HepG2 (cell line): ENCODE results near the gene TMEM250. TPM values are rescaled to one million over a fixed set of nuclear protein-coding genes. Genes with fewer than 3 reads are reported as not detected.

Source experiments
- ATAC-seq: fragments of 200-7000 bp; cut with Tn5 transposase; 3 replicates; pipeline ENCODE4 v1.9.1; 2020; ENCODE audit warnings: mild to moderate bottlenecking, moderate library complexity
- BruUV-seq: library from RNA; stranded (reverse); fragments of 400-500 nt; replicated peaks from 2 replicates; lab custom pipeline; 2021; lab: Mats Ljungman, UMichigan
- CTCF ChIA-PET: fragments of 300-600 bp; formaldehyde crosslinking; extraction: SDS; loops from one replicate; lab custom pipeline; 2021; ENCODE audit warnings: low total read pairs, inconsistent platforms, low intra/inter-chr PET ratio; lab: Yijun Ruan, JAX
- POLR2A ChIA-PET: fragments of 350-600 bp; sonication (Branson Sonifier 250); formaldehyde crosslinking; loops from one replicate; lab custom pipeline; 2020; ENCODE audit warnings: antibody characterized with exemption, inconsistent platforms; lab: Yijun Ruan, JAX
- DNase-seq: peaks from one replicate; pipeline ENCODE4 v3.0.0-alpha.2; 2015; ENCODE audit warnings: low spot score
- FAIRE-seq: peaks from 3 replicates; lab custom pipeline; 2011; peaks lifted over from hg19 to GRCh38; lab: Jason Lieb, UNC
- H2AFZ ChIP-seq: one replicate; pipeline ENCODE4 v1.6.1; 2011; ENCODE audit warnings: low read length, inconsistent platforms
- H3K27ac ChIP-seq: fragments of 300-600 bp; 3 replicates; pipeline ENCODE4 v1.8.0; 2011; ENCODE audit warnings: mixed run types, mild to moderate bottlenecking, mixed read lengths, low read length, inconsistent platforms; ENCODE audit not compliant: insufficient read depth; ENCODE audit errors: extremely low read length
- H3K27me3 ChIP-seq, 2 experiments: fragments of 200-600 bp in 1 of 2; 2 replicates in 1 of 2; 3 replicates in 1 of 2; pipeline versions ENCODE4 v1.6.0 to v1.8.0; 2011; ENCODE audit warnings: low read length in 2 of 2, mild to moderate bottlenecking in 2 of 2, moderate library complexity in 2 of 2, inconsistent platforms in 1 of 2; ENCODE audit not compliant: insufficient read depth in 2 of 2, control insufficient read depth in 1 of 2
- H3K36me3 ChIP-seq, 2 experiments: fragments of 200-600 bp in 1 of 2; replicated peaks in 1 of 2; 2 replicates in 1 of 2; 3 replicates in 1 of 2; pipeline versions ENCODE4 v1.5.1 to v1.8.0; 2011; ENCODE audit warnings: low read length in 2 of 2, inconsistent platforms in 1 of 2; ENCODE audit not compliant: insufficient read depth in 2 of 2, control insufficient read depth in 1 of 2
- H3K4me1 ChIP-seq: 2 replicates; pipeline ENCODE4 v1.5.1; 2012; ENCODE audit warnings: low read length, inconsistent platforms; ENCODE audit not compliant: insufficient read depth
- H3K4me2 ChIP-seq: 2 replicates; pipeline ENCODE4 v1.6.0; 2011; ENCODE audit warnings: low read depth, low read length, inconsistent platforms
- H3K4me3 ChIP-seq, 3 experiments: fragments of 200-600 bp in 1 of 3; sonication (generic), shearing (Covaris generic) in 1 of 3; replicated peaks in 1 of 3; 2 replicates each; pipeline ENCODE4 v1.5.1; 2011 to 2016; ENCODE audit warnings: low read length in 3 of 3, inconsistent platforms in 2 of 3, low read depth in 2 of 3, mild to moderate bottlenecking in 2 of 3, control low read depth in 1 of 3, mixed read lengths in 1 of 3; ENCODE audit not compliant: insufficient read depth in 1 of 3
- H3K79me2 ChIP-seq: one replicate; pipeline ENCODE4 v1.6.1; 2011; ENCODE audit warnings: low read length, inconsistent platforms; ENCODE audit not compliant: insufficient read depth
- H3K9ac ChIP-seq: 2 replicates; pipeline ENCODE4 v1.6.0; 2011; ENCODE audit warnings: mild to moderate bottlenecking, low read depth, low read length, inconsistent platforms; ENCODE audit not compliant: insufficient read depth
- H3K9me3 ChIP-seq: 2 replicates; pipeline ENCODE4 v1.5.1; 2012; ENCODE audit warnings: mild to moderate bottlenecking, low read length
- H4K20me1 ChIP-seq: 2 replicates; pipeline ENCODE4 v1.6.0; 2011; ENCODE audit warnings: inconsistent platforms, mild to moderate bottlenecking, low read length, moderate library complexity; ENCODE audit not compliant: insufficient read depth
- ATF7 ChIP-seq, 2 experiments: fragments of 450-650 bp in 1 of 2; sonication (generic) in 1 of 2; formaldehyde crosslinking in 1 of 2; IDR thresholded peaks; 2 replicates each; pipeline versions ENCODE4 v1.4.0 to v1.6.1; 2016 to 2020; ENCODE audit warnings: antibody characterized with exemption in 1 of 2, mild to moderate bottlenecking in 1 of 2, missing genetic modification reagents in 1 of 2
- ESRRA ChIP-seq: sonication (generic); formaldehyde crosslinking; IDR thresholded peaks from 2 replicates; pipeline ENCODE4 v1.5.1; 2020; ENCODE audit warnings: mild to moderate bottlenecking, low read depth, missing genetic modification reagents
- MEIS1 ChIP-seq: sonication (generic); formaldehyde crosslinking; IDR thresholded peaks from 2 replicates; pipeline ENCODE4 v1.9.0; 2021; ENCODE audit warnings: mild to moderate bottlenecking, missing genetic modification reagents, moderate library complexity, borderline replicate concordance
- MYC ChIP-seq: sonication (generic); formaldehyde crosslinking; IDR thresholded peaks from 2 replicates; pipeline ENCODE4 v1.9.0; 2021; ENCODE audit warnings: missing genetic modification reagents, borderline replicate concordance
- ZNF382 ChIP-seq: sonication (generic); formaldehyde crosslinking; IDR thresholded peaks from 2 replicates; pipeline ENCODE4 v1.5.0; 2020; ENCODE audit warnings: missing genetic modification reagents, mild to moderate bottlenecking, borderline replicate concordance
- ZNF414 ChIP-seq: sonication (generic); formaldehyde crosslinking; IDR thresholded peaks from 2 replicates; pipeline ENCODE4 v1.5.0; 2020; ENCODE audit warnings: missing genetic modification reagents
- ZNF563 ChIP-seq: sonication (generic); formaldehyde crosslinking; IDR thresholded peaks from 2 replicates; pipeline ENCODE4 v1.8.0; 2022; ENCODE audit warnings: mild to moderate bottlenecking, moderate library complexity, missing genetic modification reagents
- ZNF740 ChIP-seq: sonication (generic); formaldehyde crosslinking; IDR thresholded peaks from 2 replicates; pipeline ENCODE4 v1.4.0; 2020; ENCODE audit warnings: missing genetic modification reagents
- ZNF784 ChIP-seq: sonication (generic); formaldehyde crosslinking; IDR thresholded peaks from 2 replicates; pipeline ENCODE4 v1.5.1; 2020; ENCODE audit warnings: missing genetic modification reagents, mild to moderate bottlenecking, borderline replicate concordance
- WGBS: methylation state at CpG from one replicate; pipeline ENCODE4 v1.1.6; 2017; ENCODE audit warnings: low lambda C conversion rate; 5-methylcytosine and 5-hydroxymethylcytosine counted together
- in situ Hi-C: cut with HindIII; loops from 2 replicates; pipeline ENCODE4 v1.10.0; 2017; ENCODE audit warnings: low pct_unique_long_range_greater_than_20kb; ENCODE audit not compliant: extremely low pct_ligation_motif_present
- intact Hi-C: fragments of 100-400 bp; cut with micrococcal nuclease; formaldehyde crosslinking; loops from one replicate; pipeline ENCODE4 v1.10.0; 2022; ENCODE audit not compliant: unreplicated experiment
- polyA plus RNA-seq, 8 experiments: library from polyadenylated mRNA; depleted of rRNA in 3 of 8; stranded (reverse) in 7 of 8; unstranded in 1 of 8; fragments of >200 nt; fragmentation: Illumina TruSeq in 4 of 8; extraction: Trizol in 4 of 8; gene quantifications; 2 replicates each; pipeline versions ENCODE4 v1.2.1 to v1.2.3, GENCODE V29; 2011 to 2016; ENCODE audit warnings: low read depth in 4 of 8, missing spikeins in 1 of 8, mixed read lengths in 1 of 8; ENCODE audit not compliant: insufficient read depth in 1 of 8
- total RNA-seq, 5 experiments: library from RNA; depleted of rRNA; stranded (reverse); fragments of >200 nt; fragmentation: Illumina TruSeq; extraction: Trizol; gene quantifications; 2 replicates each; pipeline ENCODE4 v1.2.3, GENCODE V29; 2016; ENCODE audit warnings: low read depth in 1 of 5

The TMEM250 gene
- total and polyA plus RNA-seq, 2 of the 13 experiments (the other 11 are each of a cell fraction or from before 2014, with no cell fraction given) = 5.5 to 13.9 TPM

- H2AFZ ChIP-seq = no peak overlapping the region
- no peaks in the 10 kb centered on the region for H3K36me3 ChIP-seq
- TF ChIP-seq ZNF382 (CRISPR knock-in tag) = no peak
- no peak for TF ChIP-seq MYC
- no peak for TF ChIP-seq ZNF563 (CRISPR knock-in tag)
- TF ChIP-seq ZNF784 (CRISPR knock-in tag) = no peak
- TF ChIP-seq MEIS1 = no peak
- H3K4me1 ChIP-seq = peaks cover 27% of the 10 kb centered on the region
- in situ Hi-C loops = loop anchor here (10.0 kb wide), 1 partner anchor 144 kb away; the partner anchor contains the start of gene UBAC1
- no peak for FAIRE-seq
- intact Hi-C loops = no loop called here
- ATAC-seq = no peak
- no TSS peak for BruUV-seq
- no peak for DNase-seq
- ChIA-PET POLR2A (no interaction called here), CTCF (no interaction called here)
- WGBS = 83% methylated on average over 24 of the region's 27 CpGs
- no peaks in the 10 kb centered on the region for H4K20me1 ChIP-seq
- H3K4me2 ChIP-seq = no peak overlapping the region
- H3K79me2 ChIP-seq = no peaks in the 10 kb centered on the region
- no peak overlapping the region for H3K27ac ChIP-seq
- no peak overlapping the region for H3K9ac ChIP-seq
- no peaks in the 10 kb centered on the region for H3K9me3 ChIP-seq
- no peak overlapping the region for H3K4me3 ChIP-seq
- peaks cover 2 to 20% of the 10 kb centered on the region in 2 experiments; a peak in 4 of 5 replicates for H3K27me3 ChIP-seq
Observed at GRCh38 chr9:136108648-136109266, 9.9 kb downstream of the TMEM250 start.

GRCh38 chr9:136107953-136108647 is 10.6 kb downstream of the TMEM250 start:
- Histone ChIP-seq H3K27ac (no peak overlapping the region), H3K9me3 (no peaks in the 10 kb centered on the region), H3K27me3 (peaks cover 6 to 26% of the 10 kb centered on the region in 2 experiments; a peak in 4 of 5 replicates), H4K20me1 (no peaks in the 10 kb centered on the region), H3K79me2 (no peaks in the 10 kb centered on the region), H2AFZ (no peak overlapping the region), H3K4me3 (no peak overlapping the region), H3K4me1 (peaks cover 33% of the 10 kb centered on the region), H3K4me2 (no peak overlapping the region), H3K9ac (no peak overlapping the region), H3K36me3 (no peaks in the 10 kb centered on the region)
- TF ChIP-seq ATF7 (IDR thresholded peaks at IDR 0.05) = 0 out of 2 replicates have a peak, but pooled peaks have one; percentile 26
- TF ChIP-seq ATF7 (CRISPR knock-in tag; IDR thresholded peaks at IDR 0.05) = no peak
- no peak for TF ChIP-seq ZNF740 (CRISPR knock-in tag)
- TF ChIP-seq ESRRA (CRISPR knock-in tag) = no peak
- no peak for TF ChIP-seq ZNF414 (CRISPR knock-in tag)
- in situ Hi-C loops (loop anchor here (10.0 kb wide), 1 partner anchor 143 kb away; the partner anchor contains the start of gene UBAC1), intact Hi-C loops (no loop called here)
- no TSS peak for BruUV-seq
- CTCF ChIA-PET = no interaction called here
- POLR2A ChIA-PET = no interaction called here
- FAIRE-seq = no peak
- no peak for DNase-seq
- 84% methylated on average over 18 of the region's 29 CpGs for WGBS
- no peak for ATAC-seq
